Measurements from ENCODE around the gene U2AF2.

U2AF2 gene

GRCh38 chr19:55675661-55676354, 21.0 kb downstream of the U2AF2 start:
- FAIRE-seq, result no peak
- DNase-seq (ENCODE audit: insufficient read length, low spot score), result no peak
- no peak for TF ChIP-seq POLR2A (IDR thresholded peaks at IDR 0.05; ENCODE audit: low read depth, low read length)

- FAIRE-seq (no peak), DNase-seq (ENCODE audit: insufficient read length, low spot score) (no peak)
- no peak for TF ChIP-seq POLR2A (IDR thresholded peaks at IDR 0.05; ENCODE audit: low read depth, low read length)
Observed at GRCh38 chr19:55676383-55676782, 21.5 kb downstream of the U2AF2 start.

GRCh38 chr19:55676889-55677505, 22.2 kb downstream of the U2AF2 start:
- no peak for DNase-seq (ENCODE audit: insufficient read length, low spot score)
- TF ChIP-seq POLR2A (IDR thresholded peaks at IDR 0.05; ENCODE audit: low read depth, low read length), result no peak
- no peak for FAIRE-seq

GRCh38 chr19:55677572-55678028, 22.8 kb downstream of the U2AF2 start:
- DNase-seq (ENCODE audit: insufficient read length, low spot score) (no peak), FAIRE-seq (no peak)
- no peak for TF ChIP-seq POLR2A (IDR thresholded peaks at IDR 0.05; ENCODE audit: low read depth, low read length)

- DNase-seq (ENCODE audit: insufficient read length, low spot score) (no peak), FAIRE-seq (no peak)
- no peak for TF ChIP-seq POLR2A (IDR thresholded peaks at IDR 0.05; ENCODE audit: low read depth, low read length)
Observed at GRCh38 chr19:55678121-55678671, 23.4 kb downstream of the U2AF2 start.

- DNase-seq (ENCODE audit: insufficient read length, low spot score) (peak; percentile 95), FAIRE-seq (no peak)
- no peak for TF ChIP-seq POLR2A (IDR thresholded peaks at IDR 0.05; ENCODE audit: low read depth, low read length)
Observed at GRCh38 chr19:55679343-55680257, 24.8 kb downstream of the U2AF2 start.

- DNase-seq (ENCODE audit: insufficient read length, low spot score), result no peak
- FAIRE-seq, result no peak
- TF ChIP-seq POLR2A (IDR thresholded peaks at IDR 0.05; ENCODE audit: low read depth, low read length), result no peak
Observed at GRCh38 chr19:55680339-55681130, 25.7 kb downstream of the U2AF2 start.

GRCh38 chr19:55681131-55682092, 26.6 kb downstream of the U2AF2 start:
- DNase-seq (ENCODE audit: insufficient read length, low spot score) (no peak), FAIRE-seq (no peak)

GRCh38 chr19:55683449-55684261, 28.8 kb downstream of the U2AF2 start:
- FAIRE-seq (no peak), DNase-seq (ENCODE audit: insufficient read length, low spot score) (no peak)
- TF ChIP-seq POLR2A (IDR thresholded peaks at IDR 0.05; ENCODE audit: low read depth, low read length), result no peak

More at GRCh38 chr19:55681131-55682092, 26.6 kb downstream of the U2AF2 start:
- no peak for TF ChIP-seq POLR2A (IDR thresholded peaks at IDR 0.05; ENCODE audit: low read depth, low read length)

GRCh38 chr19:55684946-55685681, 30.3 kb downstream of the U2AF2 start:
- FAIRE-seq, result no peak
- no peak for DNase-seq (ENCODE audit: insufficient read length, low spot score)

GRCh38 chr19:55685776-55686175, 30.9 kb downstream of the U2AF2 start:
- FAIRE-seq, result no peak
- no peak for DNase-seq (ENCODE audit: insufficient read length, low spot score)
- TF ChIP-seq POLR2A (IDR thresholded peaks at IDR 0.05; ENCODE audit: low read depth, low read length), result no peak

More at GRCh38 chr19:55684946-55685681, 30.3 kb downstream of the U2AF2 start:
- no peak for TF ChIP-seq POLR2A (IDR thresholded peaks at IDR 0.05; ENCODE audit: low read depth, low read length)
